T-helper 1 cell (primary cell): ENCODE measurements around the gene AFF3.

ENCODE experiments used
- DNase-seq, 5 donors: peaks; one replicate each; pipeline ENCODE4 v3.0.0-alpha.2; 2012 to 2020

AFF3 gene

GRCh38 chr2:99651930-99652670, 490.3 kb downstream of the AFF3 start:
- no peak for DNase-seq

- no peak for DNase-seq
These were observed 493.2 kb downstream of the AFF3 start for GRCh38 chr2:99648906-99649789.

DNA sequence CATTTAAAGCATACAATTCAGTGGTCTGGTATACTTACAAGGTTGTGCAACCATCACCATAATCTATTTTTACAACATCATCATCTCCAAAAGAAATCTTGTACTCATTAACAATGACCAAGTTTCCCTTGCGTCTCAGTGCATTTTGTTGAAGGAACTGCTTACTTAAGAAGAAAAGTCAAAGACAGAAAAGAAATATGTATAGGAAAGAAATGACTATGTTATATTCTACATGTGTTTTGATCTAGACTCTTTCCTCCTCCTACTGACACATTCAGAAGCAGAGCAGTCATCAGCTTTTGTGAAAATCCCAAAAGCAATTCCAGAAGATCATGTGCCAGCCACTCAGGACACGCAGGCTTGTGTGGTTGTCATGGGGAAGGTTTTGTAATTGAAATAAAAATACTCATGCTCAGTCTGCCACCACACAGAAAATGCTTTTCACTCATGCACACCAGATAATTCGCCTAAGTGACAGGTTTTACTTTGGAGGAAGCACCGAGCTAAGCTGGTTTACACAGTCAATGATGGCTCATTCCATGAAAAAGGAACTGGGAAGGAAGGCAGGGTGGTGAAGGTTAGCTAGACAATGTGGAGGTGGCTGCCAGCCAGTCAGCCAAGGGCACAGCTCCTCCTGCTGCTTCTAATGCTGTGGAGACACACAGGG, 494.1 kb downstream of the AFF3 start:
- no peak for DNase-seq

DNA sequence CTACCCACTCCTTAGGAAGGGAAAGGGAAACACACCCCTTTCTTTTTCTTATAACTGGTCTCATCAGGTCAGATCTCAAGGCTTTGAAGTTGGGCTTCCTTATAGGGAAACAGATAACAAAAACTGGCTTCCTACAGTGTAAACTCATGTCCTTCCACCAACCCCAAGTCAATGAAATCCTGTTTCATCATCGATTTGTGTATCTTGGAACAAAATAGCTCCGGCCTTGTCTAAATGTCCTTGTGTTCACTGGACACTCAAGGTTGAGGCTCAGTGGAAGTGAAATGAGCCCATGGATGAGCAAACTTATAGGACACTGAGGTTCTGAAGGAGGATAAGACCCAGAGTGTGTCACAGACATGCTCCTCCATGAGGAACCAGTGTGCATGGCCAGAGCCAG, 496.4 kb downstream of the AFF3 start:
- DNase-seq, result no peak

- no peak for DNase-seq
These were observed 498.0 kb downstream of the AFF3 start for GRCh38 chr2:99644419-99644787.

DNA sequence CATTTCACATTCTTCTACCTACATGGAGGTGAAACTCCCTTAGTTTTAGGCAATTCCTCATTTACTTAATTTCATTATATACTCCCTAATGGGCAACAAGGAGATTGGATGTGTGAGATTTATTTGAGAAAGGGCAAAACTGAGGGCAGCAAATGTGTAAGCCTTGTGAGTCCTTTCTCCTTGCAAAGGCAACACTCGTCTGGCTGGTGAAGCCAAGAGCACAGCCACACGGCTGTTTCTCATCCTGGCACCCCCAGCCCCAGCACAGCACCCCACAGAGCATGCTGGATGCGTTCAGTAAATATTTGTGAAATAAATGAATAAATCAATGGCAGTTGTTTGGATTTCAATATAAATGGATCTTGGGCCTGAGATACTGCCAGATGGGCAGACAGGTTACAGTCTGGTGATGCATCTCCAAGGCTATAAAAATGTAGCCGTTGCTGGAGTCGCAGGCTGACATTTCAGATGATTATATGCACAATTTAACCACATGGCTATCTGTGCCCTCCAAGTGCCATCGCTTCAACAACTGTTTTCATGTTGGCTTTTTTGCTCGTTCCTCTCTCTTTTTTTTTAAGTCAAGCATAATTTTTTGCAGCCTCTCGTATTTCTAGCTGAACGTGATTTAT, 498.5 kb downstream of the AFF3 start:
- no peak for DNase-seq

DNA sequence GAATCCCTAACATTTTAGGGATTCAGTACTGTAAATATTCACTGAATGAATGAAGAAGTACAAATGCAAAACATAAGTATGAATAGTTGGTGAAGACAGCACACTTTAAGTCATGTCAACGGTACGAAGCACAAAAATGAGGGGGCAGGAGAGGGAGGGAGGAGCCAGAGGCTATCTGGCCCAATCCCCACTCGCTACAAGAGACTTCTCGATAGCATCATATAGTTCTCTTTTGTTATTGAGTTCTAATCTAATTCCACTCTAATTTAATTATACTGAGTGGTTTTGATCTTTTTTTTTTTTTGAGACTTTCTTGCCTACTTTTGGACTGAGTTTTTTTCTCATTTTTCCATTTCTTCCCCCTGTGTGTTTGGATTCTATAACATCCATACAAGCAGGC, 500.4 kb downstream of the AFF3 start:
- DNase-seq, result no peak

GRCh38 chr2:99640635-99641151, 501.7 kb downstream of the AFF3 start:
- DNase-seq, result no peak

DNA sequence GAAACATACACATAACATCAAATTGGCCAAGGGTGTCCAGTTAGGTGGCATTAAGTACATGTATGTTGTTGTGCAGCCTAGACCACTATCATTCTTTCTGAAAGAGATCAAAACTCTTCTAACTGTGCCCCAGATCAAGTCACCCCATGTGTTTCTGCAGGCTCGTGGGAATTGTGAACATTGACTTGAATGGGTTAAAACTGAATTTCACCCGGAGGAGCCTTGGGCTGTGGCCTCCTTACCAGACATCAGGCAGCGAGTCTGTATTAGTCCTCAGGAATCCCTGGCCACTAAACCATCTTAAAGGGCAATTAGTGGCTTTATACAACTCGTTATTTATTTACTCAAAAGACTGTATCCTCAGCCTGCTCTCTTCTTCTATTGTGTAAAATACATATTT, 503.6 kb downstream of the AFF3 start:
- DNase-seq, result no peak

DNA sequence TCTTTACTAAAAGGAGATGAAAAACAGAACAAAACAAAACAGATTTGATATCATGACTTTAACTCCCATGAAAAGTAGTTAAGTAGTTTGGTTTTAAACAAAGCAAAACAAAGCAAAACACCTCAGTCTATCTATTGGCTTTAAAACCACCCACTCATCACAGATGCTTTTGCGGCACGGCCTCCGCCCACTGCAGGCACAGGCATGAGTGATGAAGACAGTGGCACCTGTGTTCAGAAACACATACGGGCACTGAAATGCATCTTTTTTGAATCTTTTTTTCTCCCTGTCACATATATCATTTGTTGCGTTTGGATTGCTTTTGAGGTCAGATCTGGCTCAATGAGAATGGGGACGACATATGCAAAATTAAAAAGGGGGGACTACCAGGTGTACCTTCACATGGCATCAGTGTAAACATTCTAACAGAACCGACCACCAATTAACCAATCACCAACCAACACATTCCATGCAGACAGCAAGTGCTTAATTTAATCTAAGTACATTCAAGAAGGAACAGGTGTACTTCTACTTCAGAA, 505.2 kb downstream of the AFF3 start:
- no peak for DNase-seq

DNA sequence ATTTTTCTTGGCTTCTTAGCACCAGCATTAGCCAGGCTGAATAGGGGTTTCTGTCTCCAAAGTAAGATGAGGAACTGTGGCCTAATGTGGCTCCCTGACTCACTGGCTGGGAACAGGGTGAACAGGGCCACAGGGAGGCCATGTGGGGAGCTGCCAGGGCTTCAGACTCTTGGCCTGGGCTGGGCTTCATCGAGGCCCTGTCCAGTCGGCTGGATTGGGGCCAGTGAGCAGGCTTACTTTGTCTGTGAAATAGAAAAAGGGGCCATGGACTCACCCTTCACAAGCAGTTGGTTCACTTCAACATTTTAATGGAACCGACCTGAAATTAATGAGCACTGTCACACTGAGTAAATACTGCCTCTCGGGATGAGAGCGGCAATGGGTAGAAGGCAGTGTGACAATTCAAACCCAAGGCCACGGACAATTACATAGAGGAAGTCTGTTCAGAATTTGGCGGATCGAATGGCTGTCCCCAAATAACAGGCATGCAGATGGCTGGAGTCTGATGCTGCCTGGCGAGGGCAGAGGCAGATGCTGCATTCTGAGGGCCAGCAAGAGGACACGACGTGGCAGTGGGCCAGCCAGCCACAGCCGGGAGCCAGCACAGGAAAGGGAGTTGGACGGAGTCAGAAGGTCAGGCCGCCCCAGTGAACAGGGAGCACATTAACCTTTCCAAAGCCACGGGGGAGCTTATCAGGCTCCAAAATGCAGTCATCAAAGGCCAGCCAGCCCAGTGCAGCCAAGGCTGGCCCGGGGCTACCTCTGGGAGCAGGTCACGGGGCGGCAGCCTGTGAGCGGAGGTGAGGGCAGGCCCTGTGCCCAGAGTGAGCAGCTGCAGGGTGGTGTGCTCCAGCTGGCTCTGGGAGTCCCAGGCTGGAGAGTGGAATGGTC, 506.0 kb downstream of the AFF3 start:
- DNase-seq, result no peak

DNA sequence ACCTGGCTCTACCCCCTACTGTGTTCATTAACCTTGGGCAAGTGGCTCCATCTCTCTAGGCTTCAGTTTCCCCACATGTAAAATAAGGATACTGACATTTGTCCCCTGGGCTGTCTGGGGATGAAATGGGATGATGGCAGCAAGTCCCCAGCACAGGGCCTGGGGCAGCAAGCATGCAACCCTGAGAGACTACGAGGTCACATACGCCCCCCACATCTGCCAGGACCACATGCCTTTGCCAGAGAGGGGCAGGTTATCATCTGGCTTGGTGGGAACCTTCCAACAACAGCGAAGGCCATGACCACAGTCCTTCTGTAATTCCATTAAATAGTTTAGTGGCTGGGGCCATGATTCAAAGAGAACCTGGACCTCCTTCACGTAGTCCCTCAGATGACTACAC, 506.7 kb downstream of the AFF3 start:
- no peak for DNase-seq

DNA sequence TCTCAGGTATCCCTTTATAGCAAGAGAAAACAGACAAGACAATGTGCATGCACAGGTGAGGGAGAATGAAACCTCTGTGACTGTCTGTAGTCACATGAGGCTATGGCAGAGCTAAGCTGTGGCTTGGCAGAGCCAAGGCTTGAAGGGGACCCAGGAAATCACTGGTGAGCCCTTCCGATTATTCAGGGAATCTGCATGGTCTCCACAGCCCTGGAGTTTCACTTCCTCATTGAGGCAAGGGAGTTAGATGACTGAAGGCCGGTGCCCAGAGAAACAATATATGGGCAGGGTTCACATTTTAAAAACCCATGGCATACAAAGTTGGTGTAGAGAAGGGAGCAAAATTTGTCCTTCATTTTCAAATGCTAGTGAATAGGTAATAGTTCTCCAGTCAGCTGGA, 508.2 kb downstream of the AFF3 start:
- DNase-seq, result no peak

- no peak for DNase-seq
These were observed 510.7 kb downstream of the AFF3 start for GRCh38 chr2:99631700-99632099.

GRCh38 chr2:99629320-99629719, 513.1 kb downstream of the AFF3 start:
- no peak for DNase-seq

DNA sequence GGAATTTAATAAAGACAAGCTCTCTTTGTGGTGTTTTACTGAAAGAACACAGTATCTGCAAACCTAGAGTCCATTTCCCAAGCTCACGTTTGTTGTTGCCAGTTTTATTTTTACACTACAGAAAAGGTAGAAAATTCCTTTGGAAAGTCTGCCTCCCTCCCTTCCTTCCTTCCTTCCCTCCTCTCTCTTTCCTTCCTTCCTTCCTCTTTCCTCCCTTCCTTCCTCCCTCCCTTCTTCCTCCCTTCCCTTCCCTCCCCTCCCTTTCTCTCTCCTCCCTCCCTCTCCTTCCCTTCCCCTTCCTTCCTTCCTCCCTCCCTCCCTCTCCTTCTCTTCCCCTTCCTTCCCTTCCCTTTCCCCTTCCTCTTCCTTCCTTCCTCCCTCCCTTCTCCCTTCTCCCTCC, 516.2 kb downstream of the AFF3 start:
- DNase-seq, result no peak

GRCh38 chr2:99624677-99625076, 517.7 kb downstream of the AFF3 start:
- no peak for DNase-seq

- no peak for DNase-seq
These were observed 518.8 kb downstream of the AFF3 start for GRCh38 chr2:99623613-99624012.

DNA sequence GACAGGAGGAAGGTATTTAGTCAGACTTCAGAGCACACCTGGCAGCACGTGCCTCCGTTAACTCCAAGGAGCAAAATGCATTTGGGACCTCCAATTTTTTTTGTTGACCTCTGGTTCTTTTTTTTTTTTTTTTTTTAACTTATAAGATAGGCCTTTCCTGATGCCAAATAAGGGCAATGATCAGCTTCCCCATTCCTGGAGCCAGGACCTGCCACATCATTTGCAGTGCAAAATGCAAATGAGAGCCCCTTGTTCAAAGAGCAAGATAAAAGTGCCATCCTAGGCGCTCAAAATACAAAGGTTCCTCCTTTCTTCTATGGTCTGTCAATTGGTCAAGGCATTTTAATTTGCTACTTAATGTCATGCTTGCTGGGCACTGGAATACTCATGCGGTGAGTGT, 519.4 kb downstream of the AFF3 start:
- no peak for DNase-seq

DNA sequence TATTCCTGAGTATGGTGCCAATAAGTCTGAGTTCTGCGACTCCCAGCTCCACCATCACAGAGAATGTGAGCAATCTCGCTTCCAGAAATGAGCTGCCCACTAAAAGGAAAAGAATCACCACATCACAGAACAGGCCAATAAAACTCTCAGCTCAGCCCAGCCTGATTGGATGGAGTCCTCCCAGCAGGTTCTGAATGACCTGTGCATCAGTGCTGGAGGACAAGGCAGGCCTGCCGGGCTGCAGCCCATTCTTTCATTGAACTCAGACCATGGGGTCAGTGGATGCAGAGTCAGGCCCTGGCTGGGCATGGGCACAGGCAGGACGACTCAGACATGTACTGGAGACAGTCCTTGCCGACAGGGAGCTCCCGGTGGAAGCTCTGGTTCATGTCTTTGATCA, 519.9 kb downstream of the AFF3 start:
- no peak for DNase-seq

DNA sequence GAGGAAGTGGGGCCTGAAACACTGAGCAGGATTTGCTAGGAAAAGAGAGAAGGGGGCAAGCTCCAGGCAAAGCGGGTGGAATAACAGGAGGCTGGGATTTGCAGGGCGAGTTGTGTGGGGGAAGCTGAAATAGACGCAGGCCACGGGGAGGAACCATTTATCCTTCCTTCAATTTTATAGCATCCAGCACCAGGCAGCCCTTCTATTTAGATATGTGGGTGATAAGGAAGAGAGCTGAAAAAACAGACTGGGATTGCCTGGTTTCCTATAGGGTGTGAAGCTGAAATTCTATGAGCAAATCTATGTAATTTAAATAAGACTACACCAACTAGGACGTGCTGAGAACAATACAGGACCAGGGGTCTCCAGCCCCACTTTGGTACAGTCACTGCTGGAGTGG, 520.6 kb downstream of the AFF3 start:
- DNase-seq, result no peak

DNA sequence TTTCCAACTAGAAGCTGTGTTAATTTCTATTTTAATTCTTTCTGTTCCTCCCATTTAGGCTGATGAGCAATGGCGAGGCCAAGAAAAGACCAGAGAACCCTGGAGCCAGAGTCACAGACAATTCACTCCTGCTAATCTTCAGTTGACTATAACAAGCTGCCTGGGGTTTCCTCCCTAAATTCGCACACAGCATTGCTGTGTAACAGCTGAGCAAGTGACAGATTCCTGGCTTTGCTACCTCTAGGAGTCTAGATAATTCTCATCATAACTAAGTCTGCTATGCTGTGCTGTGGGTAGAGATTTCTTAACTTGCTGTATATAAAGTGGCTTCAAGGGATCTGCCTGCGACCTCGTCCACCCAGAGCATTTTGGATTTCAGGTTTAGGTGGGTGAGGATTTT, 521.3 kb downstream of the AFF3 start:
- DNase-seq, result no peak
